Measurements from ENCODE around the gene EXOC6B. TPM values are rescaled to one million over a fixed set of nuclear protein-coding genes. Genes with fewer than 3 reads are reported as not detected.

The EXOC6B gene
- total RNA-seq, 1 experiment from 2014 or later, result 40.1 TPM

GRCh38 chr2:72193723-72194122, 632.1 kb downstream of the EXOC6B start:
- Histone ChIP-seq H3K4me1 (ENCODE audit: insufficient read depth, low read length) (no peaks in the 10 kb centered on the region), H2BK20ac (ENCODE audit: low read depth, low read length, poor library complexity, severe bottlenecking) (no peak overlapping the region), H3K79me2 (ENCODE audit: insufficient read depth, low read length) (no peaks in the 10 kb centered on the region), H4K91ac (ENCODE audit: insufficient read length, low read depth, low read length) (no peak overlapping the region), H2BK120ac (ENCODE audit: low read depth, low read length, poor library complexity, severe bottlenecking) (no peak overlapping the region), H3K79me1 (ENCODE audit: insufficient read depth, low read depth, low read length, poor library complexity, severe bottlenecking) (no peaks in the 10 kb centered on the region), H3K14ac (ENCODE audit: insufficient read depth, low read length) (no peak overlapping the region), H2BK15ac (ENCODE audit: low read depth, low read length) (no peak overlapping the region), H2AFZ (ENCODE audit: low read length) (no peak overlapping the region), H3K9me3 (ENCODE audit: control insufficient read depth, low read depth, low read length) (no peaks in the 10 kb centered on the region), H2BK12ac (ENCODE audit: insufficient read length, low read depth, low read length) (no peak overlapping the region), H3K56ac (ENCODE audit: insufficient read length, low read depth, low read length) (no peak overlapping the region), H3K18ac (ENCODE audit: insufficient read length, low read depth, low read length) (no peak overlapping the region), H2BK5ac (ENCODE audit: insufficient read length, low read length) (no peak overlapping the region), H3K4me2 (ENCODE audit: insufficient read depth, insufficient read length, low read length) (no peak overlapping the region), H2AK5ac (ENCODE audit: insufficient read length, low read length) (no peak overlapping the region), H3K23ac (ENCODE audit: insufficient read length, low read depth, low read length) (no peak overlapping the region), H3T11ph (ENCODE audit: low read length) (no peak overlapping the region), H4K8ac (replicated peaks; ENCODE audit: insufficient read length, low read depth, low read length) (no peak overlapping the region), H3K4ac (ENCODE audit: low read depth, low read length) (no peak overlapping the region), H4K5ac (ENCODE audit: insufficient read length, low read depth, low read length) (no peak overlapping the region), H4K20me1 (ENCODE audit: control insufficient read depth, insufficient read depth, insufficient read length) (no peaks in the 10 kb centered on the region), H3K27me3 (ENCODE audit: insufficient read depth, low read length) (no peaks in the 10 kb centered on the region), H3K27ac (ENCODE audit: insufficient read length, low read depth, low read length) (no peak overlapping the region), H3K9ac (ENCODE audit: extremely low read depth, insufficient read length, low read length) (no peak overlapping the region), H3K23me2 (ENCODE audit: insufficient read length, low read depth, low read length, poor library complexity, severe bottlenecking) (no peaks in the 10 kb centered on the region)
- H3K27me3 Mint-ChIP-seq (ENCODE audit: low read depth), result no peaks in the 10 kb centered on the region
- TF ChIP-seq CTCF (conservative IDR thresholded peaks at IDR 0.05), result no peak
- no peak for DNase-seq
- no peak overlapping the region for H3K27ac Mint-ChIP-seq
- H3K9me3 Mint-ChIP-seq, result no peaks in the 10 kb centered on the region
- no peaks in the 10 kb centered on the region for H3K4me1 Mint-ChIP-seq
- H3K36me3 Mint-ChIP-seq (ENCODE audit: insufficient read depth in 1 of 3, low read depth in 3 of 3), result no peaks in the 10 kb centered on the region
- no peak overlapping the region for H3K4me3 Mint-ChIP-seq
